H1 (cell line): ENCODE results near the gene ELP4.

Experiments
- CTBP2 ChIP-seq: IDR thresholded peaks from 2 replicates; pipeline ENCODE4 v1.7.0; 2011; ENCODE audit warnings: borderline replicate concordance, mild to moderate bottlenecking, moderate library complexity, mixed read lengths, low read length; ENCODE audit not compliant: insufficient read depth, insufficient read length
- CTCF ChIP-seq, 3 experiments: IDR thresholded peaks; 1 replicate in 2 of 3; 2 replicates in 1 of 3; pipeline versions ENCODE4 v1.5.1 to v1.6.1; 2011; ENCODE audit warnings: low read length in 3 of 3, mild to moderate bottlenecking in 3 of 3, inconsistent platforms in 2 of 3, low read depth in 1 of 3, moderate library complexity in 1 of 3; ENCODE audit not compliant: insufficient read depth in 1 of 3; ENCODE audit errors: control extremely low read depth in 1 of 3
- EP300 ChIP-seq, 2 experiments: IDR thresholded peaks; 1 replicate in 1 of 2; 2 replicates in 1 of 2; pipeline ENCODE4 v1.6.1; 2011 to 2012; ENCODE audit warnings: low read depth in 2 of 2, low read length in 2 of 2, mild to moderate bottlenecking in 2 of 2, borderline replicate concordance in 1 of 2, inconsistent platforms in 1 of 2, moderate library complexity in 1 of 2
- EZH2 ChIP-seq: fragments of 200-600 bp; sonication (generic); IDR thresholded peaks from 2 replicates; pipeline ENCODE4 v1.7.1; 2012; ENCODE audit warnings: low read depth, mild to moderate bottlenecking, moderate library complexity, low read length, inconsistent platforms; ENCODE audit not compliant: severe bottlenecking
- HDAC2 ChIP-seq, 2 experiments: fragments of 300-600 bp in 1 of 2; sonication (generic) in 1 of 2; IDR thresholded peaks; 2 replicates each; pipeline ENCODE4 v1.6.1; 2011 to 2012; ENCODE audit warnings: low read depth in 2 of 2, low read length in 2 of 2, mild to moderate bottlenecking in 2 of 2, moderate library complexity in 2 of 2, borderline replicate concordance in 1 of 2, inconsistent platforms in 1 of 2
- MAFK ChIP-seq: IDR thresholded peaks from 2 replicates; pipeline ENCODE4 v1.6.1; 2012; ENCODE audit warnings: low read depth, mild to moderate bottlenecking, improper control_type of control experiment, low read length
- POLR2A ChIP-seq, 2 experiments: IDR thresholded peaks; 1 replicate in 1 of 2; 2 replicates in 1 of 2; pipeline ENCODE4 v1.6.1; 2011; ENCODE audit warnings: low read depth in 2 of 2, low read length in 2 of 2, mild to moderate bottlenecking in 2 of 2; ENCODE audit errors: control extremely low read depth in 1 of 2
- RAD21 ChIP-seq, 2 experiments: IDR thresholded peaks in 1 of 2; conservative IDR thresholded peaks in 1 of 2; 2 replicates each; pipeline ENCODE4 v1.6.1; 2011; ENCODE audit warnings: low read depth in 2 of 2, low read length in 2 of 2, improper control_type of control experiment in 1 of 2, inconsistent platforms in 1 of 2, mild to moderate bottlenecking in 1 of 2, moderate library complexity in 1 of 2
- SIN3A ChIP-seq, 2 experiments: IDR thresholded peaks in 1 of 2; conservative IDR thresholded peaks in 1 of 2; 2 replicates each; pipeline ENCODE4 v1.6.1; 2011 to 2012; ENCODE audit warnings: low read length in 2 of 2, improper control_type of control experiment in 1 of 2, low read depth in 1 of 2, mild to moderate bottlenecking in 1 of 2
- SRF ChIP-seq: IDR thresholded peaks from 2 replicates; pipeline ENCODE4 v1.6.1; 2011; ENCODE audit warnings: mild to moderate bottlenecking, low read depth, low read length, moderate library complexity
- TAF1 ChIP-seq: IDR thresholded peaks from 2 replicates; pipeline ENCODE4 v1.6.1; 2011; ENCODE audit warnings: mild to moderate bottlenecking, low read depth, low read length
- TF ChIP-seq, protein P1 (sequence below): IDR thresholded peaks from 2 replicates; pipeline ENCODE4 v1.6.1; 2012; ENCODE audit warnings: low read length, inconsistent platforms

DNA sequence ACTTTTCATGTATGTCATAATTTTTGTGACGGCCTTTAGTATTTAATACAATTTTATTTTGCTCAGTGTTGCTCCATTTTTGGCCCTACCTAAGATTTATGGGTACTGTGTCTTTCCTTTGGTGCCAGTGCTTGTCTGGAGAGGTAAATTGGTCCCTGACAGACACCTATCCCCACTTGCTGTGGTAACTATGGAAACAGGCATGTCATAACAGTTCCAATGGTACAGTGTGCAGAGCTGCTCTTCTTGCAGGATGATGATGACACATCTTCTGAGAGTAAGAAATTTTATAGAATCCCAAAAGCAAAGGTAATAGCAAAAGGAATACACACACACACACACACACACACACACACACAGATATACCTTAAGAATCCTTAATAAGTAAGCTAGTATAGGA lies 118.5 kb downstream of the ELP4 start:
- TF ChIP-seq CTCF (IDR thresholded peaks at IDR 0.05; ENCODE audit: control extremely low read depth in 1 of 3, insufficient read depth in 1 of 3, low read depth in 1 of 3, low read length in 3 of 3) (no peak), TAF1 (no peak), POLR2A (IDR thresholded peaks at IDR 0.05; ENCODE audit: control extremely low read depth in 1 of 2, low read depth in 2 of 2, low read length in 2 of 2) (no peak), MAFK (no peak), HDAC2 (IDR thresholded peaks at IDR 0.05; ENCODE audit: borderline replicate concordance in 1 of 2, low read depth in 2 of 2, low read length in 2 of 2) (no peak), EP300 (IDR thresholded peaks at IDR 0.05; ENCODE audit: borderline replicate concordance in 1 of 2, low read depth in 2 of 2, low read length in 2 of 2) (no peak), SIN3A (conservative IDR thresholded peaks at IDR 0.05 in 1 of 2, IDR thresholded peaks at IDR 0.05 in 1 of 2; ENCODE audit: low read depth in 1 of 2, low read length in 2 of 2) (no peak), RAD21 (IDR thresholded peaks at IDR 0.05 in 1 of 2, conservative IDR thresholded peaks at IDR 0.05 in 1 of 2; ENCODE audit: low read depth in 2 of 2, low read length in 2 of 2) (no peak), SRF (no peak), CTBP2 (no peak), EZH2 (no peak)
- TF ChIP-seq, protein P1, sequence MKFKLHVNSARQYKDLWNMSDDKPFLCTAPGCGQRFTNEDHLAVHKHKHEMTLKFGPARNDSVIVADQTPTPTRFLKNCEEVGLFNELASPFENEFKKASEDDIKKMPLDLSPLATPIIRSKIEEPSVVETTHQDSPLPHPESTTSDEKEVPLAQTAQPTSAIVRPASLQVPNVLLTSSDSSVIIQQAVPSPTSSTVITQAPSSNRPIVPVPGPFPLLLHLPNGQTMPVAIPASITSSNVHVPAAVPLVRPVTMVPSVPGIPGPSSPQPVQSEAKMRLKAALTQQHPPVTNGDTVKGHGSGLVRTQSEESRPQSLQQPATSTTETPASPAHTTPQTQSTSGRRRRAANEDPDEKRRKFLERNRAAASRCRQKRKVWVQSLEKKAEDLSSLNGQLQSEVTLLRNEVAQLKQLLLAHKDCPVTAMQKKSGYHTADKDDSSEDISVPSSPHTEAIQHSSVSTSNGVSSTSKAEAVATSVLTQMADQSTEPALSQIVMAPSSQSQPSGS = no peak
